AG04449 (cell line): ENCODE data around the gene DLGAP5.

Experiments used
- CTCF ChIA-PET: fragments of 350-600 bp; formaldehyde crosslinking; extraction: SDS; loops from one replicate; lab custom pipeline; 2021; ENCODE audit warnings: antibody characterized with exemption; lab: Yijun Ruan, JAX
- POLR2A ChIA-PET: fragments of 400-600, 350-600 bp; formaldehyde crosslinking; extraction: SDS; loops from one replicate; lab custom pipeline; 2020; ENCODE audit warnings: antibody characterized with exemption, inconsistent platforms; lab: Yijun Ruan, JAX
- DNase-seq: peaks from one replicate; pipeline ENCODE4 v3.0.0-alpha.2; 2010; ENCODE audit warnings: low read depth, low spot score
- H3K4me3 ChIP-seq: 2 replicates; pipeline ENCODE4 v1.5.1; 2011; ENCODE audit warnings: low read depth, mild to moderate bottlenecking, control low read depth, low read length
- TF ChIP-seq, protein P1 (sequence below): IDR thresholded peaks from one replicate; pipeline ENCODE4 v1.5.1; 2011; ENCODE audit warnings: mild to moderate bottlenecking, moderate library complexity, low read length, control low read depth, inconsistent platforms; ENCODE audit not compliant: insufficient read depth; ENCODE audit errors: missing control alignments

Gene DLGAP5

DNA sequence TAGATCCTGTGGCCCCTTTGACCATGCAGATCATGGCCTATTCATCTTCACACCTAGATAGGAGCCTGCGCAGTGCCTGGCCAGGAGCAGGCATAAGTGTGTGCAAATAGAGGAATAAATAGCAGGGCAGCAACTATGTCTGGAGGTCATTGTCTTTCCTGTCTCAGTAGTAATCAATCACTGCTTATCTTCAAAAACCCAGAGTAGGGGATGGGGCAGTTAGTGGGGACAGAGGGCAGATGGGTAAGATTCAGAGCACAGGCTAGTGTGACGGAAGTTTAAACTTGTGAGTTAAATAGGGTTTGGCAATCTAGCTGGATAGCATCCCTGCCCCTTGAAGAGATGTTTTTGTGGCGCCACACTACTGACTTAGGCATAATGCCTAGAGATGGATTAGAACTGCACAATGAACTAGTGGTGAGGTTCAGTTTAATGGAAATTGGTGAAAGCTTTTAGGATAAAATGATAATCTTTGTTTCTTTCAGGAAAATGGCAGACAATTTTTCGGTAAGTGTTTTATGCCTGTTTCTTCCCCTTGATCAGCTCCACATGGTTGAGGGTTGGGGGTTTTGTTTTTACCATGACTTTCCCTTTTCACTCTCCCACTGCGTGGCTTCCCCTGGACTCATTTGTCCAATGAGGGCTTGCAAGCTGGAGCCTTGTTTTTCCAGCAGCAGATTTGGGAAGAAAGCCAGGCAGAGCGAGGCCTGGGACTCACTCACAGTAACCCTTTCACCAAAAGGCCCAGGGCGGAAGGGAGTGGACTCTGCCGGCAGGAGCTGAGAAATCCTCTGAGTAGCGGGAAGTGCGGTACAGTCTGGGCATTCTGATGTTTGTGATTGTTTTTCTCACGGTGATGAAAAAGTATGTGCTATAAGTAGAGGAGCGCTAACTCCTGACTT lies 54.2 kb downstream of the DLGAP5 start:
- TF ChIP-seq, protein P1, sequence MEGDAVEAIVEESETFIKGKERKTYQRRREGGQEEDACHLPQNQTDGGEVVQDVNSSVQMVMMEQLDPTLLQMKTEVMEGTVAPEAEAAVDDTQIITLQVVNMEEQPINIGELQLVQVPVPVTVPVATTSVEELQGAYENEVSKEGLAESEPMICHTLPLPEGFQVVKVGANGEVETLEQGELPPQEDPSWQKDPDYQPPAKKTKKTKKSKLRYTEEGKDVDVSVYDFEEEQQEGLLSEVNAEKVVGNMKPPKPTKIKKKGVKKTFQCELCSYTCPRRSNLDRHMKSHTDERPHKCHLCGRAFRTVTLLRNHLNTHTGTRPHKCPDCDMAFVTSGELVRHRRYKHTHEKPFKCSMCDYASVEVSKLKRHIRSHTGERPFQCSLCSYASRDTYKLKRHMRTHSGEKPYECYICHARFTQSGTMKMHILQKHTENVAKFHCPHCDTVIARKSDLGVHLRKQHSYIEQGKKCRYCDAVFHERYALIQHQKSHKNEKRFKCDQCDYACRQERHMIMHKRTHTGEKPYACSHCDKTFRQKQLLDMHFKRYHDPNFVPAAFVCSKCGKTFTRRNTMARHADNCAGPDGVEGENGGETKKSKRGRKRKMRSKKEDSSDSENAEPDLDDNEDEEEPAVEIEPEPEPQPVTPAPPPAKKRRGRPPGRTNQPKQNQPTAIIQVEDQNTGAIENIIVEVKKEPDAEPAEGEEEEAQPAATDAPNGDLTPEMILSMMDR, result no peak
- CTCF ChIA-PET, result interaction anchor here (0.9 to 6.7 kb wide), 9 partner anchors 10 to 86 kb away, joined by 3 to 38 read pairs (median 6); partner anchors contain the start of gene MAPK1IP1L
- DNase-seq, result no peak
- POLR2A ChIA-PET, result interaction anchor here (0.5 to 0.6 kb wide), 2 partner anchors 7 to 237 kb away, joined by 3 read pairs; no protein-coding TSS in a partner anchor
- no peak overlapping the region for H3K4me3 ChIP-seq

DNA sequence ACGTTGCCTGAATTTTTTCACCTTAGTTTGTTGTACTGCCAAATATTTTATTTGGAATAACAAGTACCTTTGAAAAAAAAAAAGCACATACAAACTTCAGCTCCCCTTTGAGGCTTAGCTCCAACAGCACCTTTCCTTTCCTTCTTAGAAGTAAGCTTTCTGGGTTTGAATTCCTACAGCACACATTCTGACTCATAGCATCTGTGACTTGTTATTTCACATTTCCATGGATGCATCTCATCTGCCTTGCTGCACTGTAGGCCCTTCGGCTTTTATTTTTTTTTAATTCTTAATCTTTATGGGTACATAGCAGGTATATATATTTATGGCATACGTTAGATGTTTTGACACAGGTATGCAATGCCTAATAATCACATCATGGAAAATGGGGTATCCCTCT lies 55.1 kb downstream of the DLGAP5 start:
- no peak overlapping the region for H3K4me3 ChIP-seq
- TF ChIP-seq, protein P1, result no peak
- ChIA-PET CTCF (interaction anchor here (0.9 to 6.7 kb wide), 6 partner anchors 9 to 85 kb away, joined by 3 to 38 read pairs (median 4); partner anchors contain the start of gene MAPK1IP1L), POLR2A (interaction anchor here (0.9 kb wide), 2 partner anchors 27 to 38 kb away, joined by 3 to 5 read pairs; no protein-coding TSS in a partner anchor)
- no peak for DNase-seq

DNA sequence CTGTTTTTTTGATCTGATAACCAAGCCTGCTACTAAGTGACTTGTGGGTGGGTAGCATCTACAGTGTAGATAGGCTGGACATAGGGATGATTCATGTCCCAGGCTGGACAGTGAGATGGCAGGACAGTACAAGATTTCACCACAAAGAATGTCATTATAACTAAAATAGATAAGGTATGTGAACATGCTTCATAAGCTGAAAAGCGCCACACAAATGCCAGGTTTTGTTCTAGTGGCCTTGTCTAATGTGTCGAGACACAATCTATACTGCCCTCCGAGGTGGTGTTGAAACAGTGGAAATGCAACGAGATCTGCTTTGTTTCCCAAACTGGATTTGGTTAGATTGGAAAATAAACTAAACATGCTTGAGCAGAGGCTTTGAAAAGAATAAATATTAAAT lies 58.0 kb downstream of the DLGAP5 start:
- no peak overlapping the region for H3K4me3 ChIP-seq
- DNase-seq, result no peak
- ChIA-PET POLR2A (interaction anchor here (0.6 to 0.8 kb wide), 2 partner anchors 9 to 81 kb away, joined by 3 read pairs; partner anchors contain the start of gene MAPK1IP1L), CTCF (interaction anchor here (0.7 to 6.7 kb wide), 8 partner anchors 9 to 61 kb away, joined by 3 to 38 read pairs (median 6); no protein-coding TSS in a partner anchor)
- TF ChIP-seq, protein P1, result peak; percentile 33

DNA sequence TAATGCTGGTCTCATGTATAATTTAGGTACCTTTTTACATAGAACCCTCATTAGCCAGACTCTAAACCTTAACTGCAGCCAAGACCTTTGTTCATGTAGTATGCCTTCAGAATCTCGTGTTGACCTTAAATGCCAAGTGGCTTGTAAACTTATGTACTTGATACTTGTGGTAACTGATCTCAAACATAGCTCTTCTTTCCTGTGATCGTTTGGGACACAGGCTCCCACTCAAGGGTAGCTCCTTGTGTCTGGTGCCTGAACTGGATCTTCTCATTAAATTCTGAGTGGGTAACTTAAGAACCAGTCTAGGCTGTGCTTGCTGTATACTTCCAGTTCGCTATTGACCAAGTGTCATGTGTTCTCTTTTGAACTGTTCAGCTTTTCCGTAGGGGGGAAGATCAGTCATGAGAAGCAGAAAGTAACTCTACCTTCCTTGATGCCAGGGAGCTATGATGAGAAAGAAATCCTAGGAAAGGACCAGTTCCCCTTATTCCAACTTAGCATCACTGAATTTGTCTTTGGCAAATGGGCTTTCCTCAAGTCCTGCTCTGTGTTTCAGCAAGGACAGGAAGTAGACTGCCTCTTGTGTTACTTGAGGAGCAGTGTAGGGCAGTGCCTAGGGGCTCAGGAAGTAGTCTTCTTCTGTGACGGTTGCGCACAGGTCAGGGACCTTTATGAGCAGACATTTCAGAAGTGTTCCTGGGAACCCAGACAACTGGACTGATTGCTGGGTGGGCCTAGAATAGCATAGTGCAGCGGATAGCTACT lies 59.8 kb downstream of the DLGAP5 start:
- DNase-seq, result no peak
- POLR2A ChIA-PET, result interaction anchor here (0.7 kb wide), 1 partner anchor 105 kb away, joined by 3 read pairs; the partner anchor contains the start of gene WDHD1
- no peak overlapping the region; the same call in 1 of the 2 replicates for H3K4me3 ChIP-seq
- CTCF ChIA-PET, result interaction anchor here (0.6 to 2.8 kb wide), 12 partner anchors 9 to 80 kb away, joined by 3 to 10 read pairs (median 4); partner anchors contain the start of gene MAPK1IP1L
- TF ChIP-seq, protein P1, result no peak

DNA sequence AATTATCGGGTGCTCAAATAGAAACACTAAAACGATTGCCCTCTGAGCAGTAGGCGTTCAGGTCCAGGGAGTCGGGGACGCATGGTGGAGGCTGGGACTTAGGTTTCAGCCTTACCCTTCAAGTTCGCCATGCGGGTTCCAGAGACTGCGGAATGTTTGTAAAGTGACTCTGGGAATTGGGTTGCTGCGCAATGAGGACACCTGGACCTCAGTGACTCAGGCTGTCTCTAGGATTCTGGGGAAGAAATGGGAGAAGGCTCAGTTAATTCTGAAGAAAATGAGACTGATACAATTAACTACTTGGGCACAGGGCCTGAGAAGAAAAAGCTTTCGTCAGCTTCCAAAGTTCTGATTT lies 61.2 kb downstream of the DLGAP5 start:
- POLR2A ChIA-PET, result interaction anchor here (0.6 to 2.0 kb wide), 6 partner anchors 8 to 79 kb away, joined by 3 to 11 read pairs (median 3); partner anchors contain the start of gene MAPK1IP1L
- CTCF ChIA-PET, result interaction anchor here (0.6 to 2.8 kb wide), 4 partner anchors 22 to 782 kb away, joined by 3 to 7 read pairs (median 4); no protein-coding TSS in a partner anchor
- DNase-seq, result no peak
- TF ChIP-seq, protein P1, result no peak
- H3K4me3 ChIP-seq, result peak overlapping the region; percentile 74
